H9 (cell line): Measurements from ENCODE around the gene BRD1. TPM values are rescaled to one million over a fixed set of nuclear protein-coding genes. Genes with fewer than 3 reads are reported as not detected.

Source experiments
- DNase-seq: peaks from one replicate; pipeline ENCODE4 v3.0.0-alpha.2; 2017
- H2AFZ ChIP-seq: one replicate; pipeline ENCODE4 v1.6.1; 2013; ENCODE audit warnings: mild to moderate bottlenecking, low read length, control low read depth, moderate library complexity
- H2AK5ac ChIP-seq: 2 replicates; pipeline ENCODE4 v1.6.1; 2013; ENCODE audit warnings: low read length, control low read depth, mixed read lengths; ENCODE audit not compliant: insufficient read length
- H2BK120ac ChIP-seq: one replicate; pipeline ENCODE4 v1.6.1; 2013; ENCODE audit warnings: low read depth, mild to moderate bottlenecking, low read length, control low read depth, inconsistent platforms; ENCODE audit not compliant: poor library complexity, severe bottlenecking
- H2BK12ac ChIP-seq: 2 replicates; pipeline ENCODE4 v1.6.1; 2013; ENCODE audit warnings: low read length, control low read depth, mixed read lengths, low read depth; ENCODE audit not compliant: insufficient read length
- H2BK15ac ChIP-seq: 2 replicates; pipeline ENCODE4 v1.6.1; 2013; ENCODE audit warnings: low read depth, low read length, control low read depth
- H2BK20ac ChIP-seq: one replicate; pipeline ENCODE4 v1.6.1; 2013; ENCODE audit warnings: low read depth, mild to moderate bottlenecking, low read length, control low read depth, inconsistent platforms; ENCODE audit not compliant: poor library complexity, severe bottlenecking
- H2BK5ac ChIP-seq: 2 replicates; pipeline ENCODE4 v1.6.1; 2013; ENCODE audit warnings: low read length, control low read depth, mixed read lengths; ENCODE audit not compliant: insufficient read length
- H3K14ac ChIP-seq: 2 replicates; pipeline ENCODE4 v1.6.1; 2013; ENCODE audit warnings: low read length, control low read depth; ENCODE audit not compliant: insufficient read depth
- H3K18ac ChIP-seq: 2 replicates; pipeline ENCODE4 v1.6.1; 2013; ENCODE audit warnings: low read depth, mild to moderate bottlenecking, mixed read lengths, low read length, control low read depth; ENCODE audit not compliant: insufficient read length
- H3K23ac ChIP-seq: 2 replicates; pipeline ENCODE4 v1.6.1; 2013; ENCODE audit warnings: low read length, control low read depth, mixed read lengths, low read depth; ENCODE audit not compliant: insufficient read length
- H3K23me2 ChIP-seq: 2 replicates; pipeline ENCODE4 v1.6.1; 2013; ENCODE audit warnings: low read depth, mild to moderate bottlenecking, mixed read lengths, low read length, control low read depth; ENCODE audit not compliant: insufficient read length, poor library complexity, severe bottlenecking
- H3K27ac ChIP-seq: 2 replicates; pipeline ENCODE4 v1.5.1; 2013; ENCODE audit warnings: low read length, control low read depth, mixed read lengths, low read depth; ENCODE audit not compliant: insufficient read length
- H3K27me3 ChIP-seq: 2 replicates; pipeline ENCODE4 v1.6.1; 2013; ENCODE audit warnings: low read length, control low read depth, inconsistent platforms; ENCODE audit not compliant: insufficient read depth
- H3K4ac ChIP-seq: 2 replicates; pipeline ENCODE4 v1.6.1; 2013; ENCODE audit warnings: low read depth, mild to moderate bottlenecking, control low read depth, inconsistent platforms, low read length, moderate library complexity
- H3K4me1 ChIP-seq: 2 replicates; pipeline ENCODE4 v1.6.1; 2013; ENCODE audit warnings: low read length, control low read depth, inconsistent platforms; ENCODE audit not compliant: insufficient read depth
- H3K4me2 ChIP-seq: 2 replicates; pipeline ENCODE4 v1.6.1; 2013; ENCODE audit warnings: low read length, control low read depth, mixed read lengths; ENCODE audit not compliant: insufficient read length, insufficient read depth
- H3K56ac ChIP-seq: 2 replicates; pipeline ENCODE4 v1.6.1; 2013; ENCODE audit warnings: low read depth, mild to moderate bottlenecking, mixed read lengths, low read length, control low read depth; ENCODE audit not compliant: insufficient read length
- H3K79me1 ChIP-seq: 2 replicates; pipeline ENCODE4 v1.6.1; 2013; ENCODE audit warnings: low read depth, mild to moderate bottlenecking, moderate library complexity, low read length, control low read depth, inconsistent platforms; ENCODE audit not compliant: insufficient read depth, poor library complexity, severe bottlenecking
- H3K79me2 ChIP-seq: 2 replicates; pipeline ENCODE4 v1.6.1; 2013; ENCODE audit warnings: low read length, control low read depth, inconsistent platforms; ENCODE audit not compliant: insufficient read depth
- H3K9ac ChIP-seq: 2 replicates; pipeline ENCODE4 v1.6.1; 2013; ENCODE audit warnings: low read length, control low read depth, mixed read lengths; ENCODE audit not compliant: insufficient read length; ENCODE audit errors: extremely low read depth
- H3K9me3 ChIP-seq: one replicate; pipeline ENCODE4 v1.6.1; 2013; ENCODE audit warnings: low read depth, low read length, inconsistent platforms; ENCODE audit not compliant: control insufficient read depth
- H3T11ph ChIP-seq: one replicate; pipeline ENCODE4 v1.6.1; 2013; ENCODE audit warnings: mild to moderate bottlenecking, low read length, control low read depth, inconsistent platforms
- H4K20me1 ChIP-seq: one replicate; pipeline ENCODE4 v1.6.1; 2013; ENCODE audit not compliant: control insufficient read depth, insufficient read length, insufficient read depth
- H4K5ac ChIP-seq: 2 replicates; pipeline ENCODE4 v1.6.1; 2013; ENCODE audit warnings: low read depth, mild to moderate bottlenecking, mixed read lengths, low read length, control low read depth; ENCODE audit not compliant: insufficient read length
- H4K8ac ChIP-seq: replicated peaks from 2 replicates; pipeline ENCODE4 v1.6.1; 2013; ENCODE audit warnings: low read length, control low read depth, mixed read lengths, low read depth; ENCODE audit not compliant: insufficient read length
- H4K91ac ChIP-seq: 2 replicates; pipeline ENCODE4 v1.6.1; 2013; ENCODE audit warnings: low read depth, mild to moderate bottlenecking, moderate library complexity, mixed read lengths, low read length, control low read depth; ENCODE audit not compliant: insufficient read length
- H3K27ac Mint-ChIP-seq, 3 experiments: 2 replicates in 2 of 3; 3 replicates in 1 of 3; pipeline ENCODE4 v1.8.0; 2020 to 2021; ENCODE audit warnings: mixed read lengths in 3 of 3, mild to moderate bottlenecking in 1 of 3, moderate library complexity in 1 of 3
- H3K27me3 Mint-ChIP-seq: 2 replicates; pipeline ENCODE4 v1.8.0; 2021; ENCODE audit warnings: low read depth, mild to moderate bottlenecking, moderate library complexity, mixed read lengths
- H3K36me3 Mint-ChIP-seq, 3 experiments: 2 replicates in 2 of 3; 3 replicates in 1 of 3; pipeline ENCODE4 v1.8.0; 2020 to 2021; ENCODE audit warnings: low read depth in 3 of 3, mixed read lengths in 3 of 3; ENCODE audit not compliant: insufficient read depth in 1 of 3
- H3K4me1 Mint-ChIP-seq, 2 experiments: 2 replicates each; pipeline ENCODE4 v1.8.0; 2020; ENCODE audit warnings: mixed read lengths in 2 of 2
- H3K4me3 Mint-ChIP-seq, 2 experiments: 2 replicates in 1 of 2; 3 replicates in 1 of 2; pipeline ENCODE4 v1.8.0; 2020 to 2021; ENCODE audit warnings: mild to moderate bottlenecking in 2 of 2, mixed read lengths in 2 of 2, moderate library complexity in 1 of 2
- H3K9me3 Mint-ChIP-seq, 2 experiments: 2 replicates in 1 of 2; 3 replicates in 1 of 2; pipeline ENCODE4 v1.8.0; 2020; ENCODE audit warnings: mild to moderate bottlenecking in 2 of 2, mixed read lengths in 2 of 2, moderate library complexity in 1 of 2
- WGBS: extraction: QIAGEN DNeasy Blood & Tissue Kit; methylation state at CpG from one replicate; pipeline ENCODE4 v1.1.7; 2013; ENCODE audit warnings: missing lambda C conversion rate, low lambda C conversion rate, mixed read lengths; ENCODE audit not compliant: insufficient read length; ENCODE audit errors: extremely low coverage; 5-methylcytosine and 5-hydroxymethylcytosine counted together
- total RNA-seq: library from RNA; stranded (reverse); gene quantifications from 2 replicates; pipeline ENCODE4 v1.2.1, GENCODE V29; 2021
- TF ChIP-seq, protein P1 (sequence below): fragments of 200-600 bp; sonication (generic); conservative IDR thresholded peaks from 3 replicates; pipeline ENCODE4 v1.8.0; 2021; ENCODE audit warnings: antibody characterized with exemption, mild to moderate bottlenecking

Gene BRD1
- total RNA-seq, 1 experiment from 2014 or later, result 51.3 TPM

- Histone ChIP-seq H2AK5ac (no peak overlapping the region), H3K4me1 (no peaks in the 10 kb centered on the region), H2BK20ac (no peak overlapping the region), H3K14ac (no peak overlapping the region), H3K23ac (no peak overlapping the region), H4K20me1 (no peaks in the 10 kb centered on the region), H4K8ac (no peak overlapping the region), H3T11ph (no peak overlapping the region), H2BK120ac (no peak overlapping the region), H3K27me3 (no peaks in the 10 kb centered on the region), H2AFZ (no peak overlapping the region), H2BK15ac (no peak overlapping the region), H3K79me2 (no peaks in the 10 kb centered on the region), H3K9me3 (no peaks in the 10 kb centered on the region), H2BK5ac (no peak overlapping the region), H4K5ac (no peak overlapping the region), H3K4me2 (peak overlapping the region; percentile 42), H3K18ac (no peak overlapping the region), H3K4ac (no peak overlapping the region), H3K9ac (no peak overlapping the region), H4K91ac (no peak overlapping the region), H3K27ac (no peak overlapping the region), H3K56ac (no peak overlapping the region), H3K79me1 (no peaks in the 10 kb centered on the region), H2BK12ac (no peak overlapping the region), H3K23me2 (no peaks in the 10 kb centered on the region)
- H3K36me3 Mint-ChIP-seq, result no peaks in the 10 kb centered on the region
- H3K4me3 Mint-ChIP-seq, result peak overlapping the region in 1 of 2 experiments; percentile 41; a peak in 1 of 5 replicates
- DNase-seq, result peak; percentile 76
- H3K27ac Mint-ChIP-seq, result peak overlapping the region in 1 of 3 experiments; percentile 70; a peak in 1 of 7 replicates
- H3K4me1 Mint-ChIP-seq, result peaks cover 7% of the 10 kb centered on the region in 2 experiments; a peak in 3 of 4 replicates
- TF ChIP-seq, protein P1, sequence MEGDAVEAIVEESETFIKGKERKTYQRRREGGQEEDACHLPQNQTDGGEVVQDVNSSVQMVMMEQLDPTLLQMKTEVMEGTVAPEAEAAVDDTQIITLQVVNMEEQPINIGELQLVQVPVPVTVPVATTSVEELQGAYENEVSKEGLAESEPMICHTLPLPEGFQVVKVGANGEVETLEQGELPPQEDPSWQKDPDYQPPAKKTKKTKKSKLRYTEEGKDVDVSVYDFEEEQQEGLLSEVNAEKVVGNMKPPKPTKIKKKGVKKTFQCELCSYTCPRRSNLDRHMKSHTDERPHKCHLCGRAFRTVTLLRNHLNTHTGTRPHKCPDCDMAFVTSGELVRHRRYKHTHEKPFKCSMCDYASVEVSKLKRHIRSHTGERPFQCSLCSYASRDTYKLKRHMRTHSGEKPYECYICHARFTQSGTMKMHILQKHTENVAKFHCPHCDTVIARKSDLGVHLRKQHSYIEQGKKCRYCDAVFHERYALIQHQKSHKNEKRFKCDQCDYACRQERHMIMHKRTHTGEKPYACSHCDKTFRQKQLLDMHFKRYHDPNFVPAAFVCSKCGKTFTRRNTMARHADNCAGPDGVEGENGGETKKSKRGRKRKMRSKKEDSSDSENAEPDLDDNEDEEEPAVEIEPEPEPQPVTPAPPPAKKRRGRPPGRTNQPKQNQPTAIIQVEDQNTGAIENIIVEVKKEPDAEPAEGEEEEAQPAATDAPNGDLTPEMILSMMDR, result no peak
- H3K9me3 Mint-ChIP-seq, result no peaks in the 10 kb centered on the region; a peak in 1 of 5 replicates
- WGBS, result 100% methylated on average over 1 of the region's 29 CpGs
- peaks cover 26% of the 10 kb centered on the region for H3K27me3 Mint-ChIP-seq
Measured at GRCh38 chr22:49838771-49839717, 11.4 kb upstream of the BRD1 start.
